ENCODE measurements around the gene FUT2. TPM values are rescaled to one million over a fixed set of nuclear protein-coding genes. Genes with fewer than 3 reads are reported as not detected.

FUT2 gene
- polyA plus RNA-seq, 2 of the 4 experiments (the other 2 are of a cell fraction) = not detected

DNA sequence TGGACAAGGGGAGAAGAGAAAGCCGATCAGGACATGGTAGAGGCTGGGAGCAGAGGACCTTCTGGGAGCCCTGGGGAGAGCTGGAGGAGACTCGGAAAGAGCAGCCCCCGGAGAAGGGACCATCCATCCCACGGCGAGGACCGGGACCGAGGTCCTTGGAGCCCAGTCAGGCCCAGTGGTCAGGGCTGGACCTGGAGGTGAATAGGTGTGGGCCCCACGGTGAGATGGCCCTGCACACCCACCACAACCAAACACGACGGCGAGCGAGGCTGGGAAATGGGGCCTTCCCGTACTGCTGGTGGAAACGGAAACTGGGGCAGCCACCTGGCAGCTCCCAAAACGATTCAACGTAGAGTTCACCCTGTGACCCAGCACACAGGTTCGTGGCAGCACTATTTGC is 19.3 kb upstream of the FUT2 start:
- WGBS (ENCODE audit: missing lambda C conversion rate) = 71% methylated on average over 17 of the region's 17 CpGs
- FAIRE-seq (no peak), ATAC-seq (no peak), DNase-seq (ENCODE audit: low read depth in 1 of 2, low spot score in 1 of 2) (no peak)
- H3K4me1 ChIP-seq = peaks cover 5% of the 10 kb centered on the region; the same call in 1 of the 3 replicates
- POLR2A ChIA-PET = interaction anchor here (0.6 kb wide), 1 partner anchor 20 kb away, joined by 3 read pairs; no protein-coding TSS in a partner anchor
- TF ChIP-seq CHD4 (IDR thresholded peaks at IDR 0.05; ENCODE audit: borderline replicate concordance) = no peak
- TF ChIP-seq ZFP36 (IDR thresholded peaks at IDR 0.05; ENCODE audit: borderline replicate concordance, partially characterized antibody) = no peak
- no peak for TF ChIP-seq FOSL2 (IDR thresholded peaks at IDR 0.05)
- no peak for TF ChIP-seq FOSL2 (CRISPR knock-in tag; IDR thresholded peaks at IDR 0.05)
- TF ChIP-seq SREBF2 (IDR thresholded peaks at IDR 0.05) = no peak
- TF ChIP-seq CHD2 (IDR thresholded peaks at IDR 0.05; ENCODE audit: low read length, partially characterized antibody) = no peak
- TF ChIP-seq, protein P1, sequence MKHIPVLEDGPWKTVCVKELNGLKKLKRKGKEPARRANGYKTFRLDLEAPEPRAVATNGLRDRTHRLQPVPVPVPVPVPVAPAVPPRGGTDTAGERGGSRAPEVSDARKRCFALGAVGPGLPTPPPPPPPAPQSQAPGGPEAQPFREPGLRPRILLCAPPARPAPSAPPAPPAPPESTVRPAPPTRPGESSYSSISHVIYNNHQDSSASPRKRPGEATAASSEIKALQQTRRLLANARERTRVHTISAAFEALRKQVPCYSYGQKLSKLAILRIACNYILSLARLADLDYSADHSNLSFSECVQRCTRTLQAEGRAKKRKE (CRISPR knock-in tag; IDR thresholded peaks at IDR 0.05; ENCODE audit: low read depth) = no peak
- TF ChIP-seq, protein P2, sequence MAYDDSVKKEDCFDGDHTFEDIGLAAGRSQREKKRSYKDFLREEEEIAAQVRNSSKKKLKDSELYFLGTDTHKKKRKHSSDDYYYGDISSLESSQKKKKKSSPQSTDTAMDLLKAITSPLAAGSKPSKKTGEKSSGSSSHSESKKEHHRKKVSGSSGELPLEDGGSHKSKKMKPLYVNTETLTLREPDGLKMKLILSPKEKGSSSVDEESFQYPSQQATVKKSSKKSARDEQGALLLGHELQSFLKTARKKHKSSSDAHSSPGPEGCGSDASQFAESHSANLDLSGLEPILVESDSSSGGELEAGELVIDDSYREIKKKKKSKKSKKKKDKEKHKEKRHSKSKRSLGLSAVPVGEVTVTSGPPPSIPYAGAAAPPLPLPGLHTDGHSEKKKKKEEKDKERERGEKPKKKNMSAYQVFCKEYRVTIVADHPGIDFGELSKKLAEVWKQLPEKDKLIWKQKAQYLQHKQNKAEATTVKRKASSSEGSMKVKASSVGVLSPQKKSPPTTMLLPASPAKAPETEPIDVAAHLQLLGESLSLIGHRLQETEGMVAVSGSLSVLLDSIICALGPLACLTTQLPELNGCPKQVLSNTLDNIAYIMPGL (CRISPR knock-in tag; IDR thresholded peaks at IDR 0.05; ENCODE audit: borderline replicate concordance) = no peak
- no peak overlapping the region for H3K27ac ChIP-seq
- no peak overlapping the region for H3K4me3 ChIP-seq
- CTCF ChIA-PET = interaction anchor here (0.8 to 6.1 kb wide), 16 partner anchors 12 to 165 kb away, joined by 3 to 151 read pairs (median 8); partner anchors contain the start of genes FUT2 and HSD17B14
- no peaks in the 10 kb centered on the region for H3K9me3 ChIP-seq
- H3K4me2 ChIP-seq = no peak overlapping the region

DNA sequence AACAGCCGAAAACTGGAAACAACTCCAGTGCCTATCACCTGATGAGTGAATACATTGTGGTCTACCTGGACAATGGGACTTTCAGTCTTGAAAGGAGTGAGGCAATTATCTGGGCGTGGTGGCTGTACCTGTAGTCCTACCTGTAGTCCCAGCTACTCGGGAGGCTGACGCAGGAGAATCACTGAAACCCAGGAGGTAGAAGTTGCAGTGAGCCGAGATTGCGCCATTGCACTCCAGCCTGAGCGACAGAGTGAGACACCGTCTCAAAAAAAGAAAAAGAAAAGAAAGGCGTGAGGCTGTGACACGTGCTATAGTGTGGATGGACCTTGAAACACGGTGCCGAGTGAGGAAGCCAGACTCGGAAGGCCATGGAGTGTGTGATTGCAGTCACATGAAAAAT is 18.9 kb upstream of the FUT2 start:
- ATAC-seq (no peak), FAIRE-seq (no peak), DNase-seq (ENCODE audit: low read depth in 1 of 2, low spot score in 1 of 2) (no peak)
- Histone ChIP-seq H3K27ac (no peak overlapping the region), H3K4me1 (peaks cover 5% of the 10 kb centered on the region; the same call in 1 of the 3 replicates), H3K4me3 (no peak overlapping the region), H3K4me2 (no peak overlapping the region), H3K9me3 (no peaks in the 10 kb centered on the region)
- POLR2A ChIA-PET = interaction anchor here (0.6 kb wide), 1 partner anchor 21 kb away, joined by 3 read pairs; no protein-coding TSS in a partner anchor
- CTCF ChIA-PET = interaction anchor here (0.9 to 6.1 kb wide), 15 partner anchors 12 to 294 kb away, joined by 3 to 151 read pairs (median 4); partner anchors contain the start of gene FUT2
- TF ChIP-seq PHF8 (IDR thresholded peaks at IDR 0.05; ENCODE audit: borderline replicate concordance, low read depth) (no peak), ZNF302 (CRISPR knock-in tag; IDR thresholded peaks at IDR 0.05) (no peak), BHLHE40 (IDR thresholded peaks at IDR 0.05; ENCODE audit: low read depth, low read length) (no peak), CHD4 (IDR thresholded peaks at IDR 0.05; ENCODE audit: borderline replicate concordance) (no peak), NR3C1 (IDR thresholded peaks at IDR 0.05) (no peak), EHF (CRISPR knock-in tag; IDR thresholded peaks at IDR 0.05) (no peak), RCOR1 (IDR thresholded peaks at IDR 0.05; ENCODE audit: low read depth, low read length) (no peak), ZSCAN20 (CRISPR knock-in tag; IDR thresholded peaks at IDR 0.05) (no peak), HEYL (CRISPR knock-in tag; IDR thresholded peaks at IDR 0.05) (no peak), JUN (IDR thresholded peaks at IDR 0.05) (no peak), JUNB (IDR thresholded peaks at IDR 0.05) (no peak), HOXB5 (CRISPR knock-in tag; IDR thresholded peaks at IDR 0.05) (no peak), SMC3 (IDR thresholded peaks at IDR 0.05) (no peak), KDM5A (IDR thresholded peaks at IDR 0.05) (no peak), ZC3H11A (IDR thresholded peaks at IDR 0.05) (no peak)
- TF ChIP-seq, protein P3, sequence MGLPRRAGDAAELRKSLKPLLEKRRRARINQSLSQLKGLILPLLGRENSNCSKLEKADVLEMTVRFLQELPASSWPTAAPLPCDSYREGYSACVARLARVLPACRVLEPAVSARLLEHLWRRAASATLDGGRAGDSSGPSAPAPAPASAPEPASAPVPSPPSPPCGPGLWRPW (IDR thresholded peaks at IDR 0.05) = no peak
- TF ChIP-seq, protein P4, sequence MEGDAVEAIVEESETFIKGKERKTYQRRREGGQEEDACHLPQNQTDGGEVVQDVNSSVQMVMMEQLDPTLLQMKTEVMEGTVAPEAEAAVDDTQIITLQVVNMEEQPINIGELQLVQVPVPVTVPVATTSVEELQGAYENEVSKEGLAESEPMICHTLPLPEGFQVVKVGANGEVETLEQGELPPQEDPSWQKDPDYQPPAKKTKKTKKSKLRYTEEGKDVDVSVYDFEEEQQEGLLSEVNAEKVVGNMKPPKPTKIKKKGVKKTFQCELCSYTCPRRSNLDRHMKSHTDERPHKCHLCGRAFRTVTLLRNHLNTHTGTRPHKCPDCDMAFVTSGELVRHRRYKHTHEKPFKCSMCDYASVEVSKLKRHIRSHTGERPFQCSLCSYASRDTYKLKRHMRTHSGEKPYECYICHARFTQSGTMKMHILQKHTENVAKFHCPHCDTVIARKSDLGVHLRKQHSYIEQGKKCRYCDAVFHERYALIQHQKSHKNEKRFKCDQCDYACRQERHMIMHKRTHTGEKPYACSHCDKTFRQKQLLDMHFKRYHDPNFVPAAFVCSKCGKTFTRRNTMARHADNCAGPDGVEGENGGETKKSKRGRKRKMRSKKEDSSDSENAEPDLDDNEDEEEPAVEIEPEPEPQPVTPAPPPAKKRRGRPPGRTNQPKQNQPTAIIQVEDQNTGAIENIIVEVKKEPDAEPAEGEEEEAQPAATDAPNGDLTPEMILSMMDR (IDR thresholded peaks at IDR 0.05) = no peak
- TF ChIP-seq, protein P5, sequence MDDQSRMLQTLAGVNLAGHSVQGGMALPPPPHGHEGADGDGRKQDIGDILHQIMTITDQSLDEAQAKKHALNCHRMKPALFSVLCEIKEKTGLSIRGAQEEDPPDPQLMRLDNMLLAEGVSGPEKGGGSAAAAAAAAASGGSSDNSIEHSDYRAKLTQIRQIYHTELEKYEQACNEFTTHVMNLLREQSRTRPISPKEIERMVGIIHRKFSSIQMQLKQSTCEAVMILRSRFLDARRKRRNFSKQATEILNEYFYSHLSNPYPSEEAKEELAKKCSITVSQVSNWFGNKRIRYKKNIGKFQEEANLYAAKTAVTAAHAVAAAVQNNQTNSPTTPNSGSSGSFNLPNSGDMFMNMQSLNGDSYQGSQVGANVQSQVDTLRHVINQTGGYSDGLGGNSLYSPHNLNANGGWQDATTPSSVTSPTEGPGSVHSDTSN (IDR thresholded peaks at IDR 0.05) = no peak
- TF ChIP-seq, protein P1 (CRISPR knock-in tag; IDR thresholded peaks at IDR 0.05; ENCODE audit: low read depth) = no peak
- 84% methylated on average over 13 of the region's 13 CpGs for WGBS (ENCODE audit: missing lambda C conversion rate)

Measured in A549 (cell line).